ENCODE data around the gene PDZRN3. TPM values are rescaled to one million over a fixed set of nuclear protein-coding genes. Genes with fewer than 3 reads are reported as not detected.

The PDZRN3 gene
- total RNA-seq, 2 experiments from 2014 or later = not detected

- no peak for ATAC-seq
These were observed 206.1 kb downstream of the PDZRN3 start for GRCh38 chr3:73418681-73419080.

DNA sequence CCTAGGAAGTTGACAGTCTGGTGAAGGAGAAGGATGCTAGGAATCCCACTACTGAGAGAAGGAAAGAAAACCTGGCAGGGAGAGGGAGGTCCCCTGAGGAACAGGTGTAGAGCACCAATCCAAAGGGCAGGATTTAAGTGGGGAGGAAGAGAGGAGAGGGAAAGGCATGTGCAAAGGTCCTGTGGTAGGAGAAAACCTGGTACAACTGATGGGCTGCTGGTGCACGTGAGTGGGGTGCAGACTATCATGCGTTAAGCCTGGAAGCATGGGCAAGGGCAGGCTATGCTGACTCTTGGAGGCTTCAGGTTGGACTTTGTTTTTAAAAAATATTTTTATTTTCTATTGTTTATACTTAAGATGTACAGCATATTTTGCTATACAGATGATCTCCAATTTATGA, 209.6 kb downstream of the PDZRN3 start:
- Mint-ChIP-seq H3K9me3 (ENCODE audit: low read depth) (no peaks in the 10 kb centered on the region), H3K27ac (no peak overlapping the region), H3K4me3 (no peak overlapping the region), H3K36me3 (ENCODE audit: low read depth) (no peaks in the 10 kb centered on the region), H3K27me3 (peaks cover 8% of the 10 kb centered on the region), H3K4me1 (no peaks in the 10 kb centered on the region)
- ChIA-PET POLR2A (no interaction called here), CTCF (no interaction called here)
- intact Hi-C loops (cut with DNase I, micrococcal nuclease) = no loop called here
- no peak for ATAC-seq
- no peak for DNase-seq

More at GRCh38 chr3:73418681-73419080, 206.1 kb downstream of the PDZRN3 start:
- no peak overlapping the region for H3K4me3 Mint-ChIP-seq
- ChIA-PET POLR2A (no interaction called here), CTCF (no interaction called here)
- intact Hi-C loops (cut with DNase I, micrococcal nuclease) = no loop called here
- H3K9me3 Mint-ChIP-seq (ENCODE audit: low read depth) = peaks cover 7% of the 10 kb centered on the region
- no peak overlapping the region for H3K27ac Mint-ChIP-seq
- H3K27me3 Mint-ChIP-seq = peaks cover 10% of the 10 kb centered on the region
- DNase-seq = no peak
- H3K36me3 Mint-ChIP-seq (ENCODE audit: low read depth) = no peaks in the 10 kb centered on the region
- no peaks in the 10 kb centered on the region for H3K4me1 Mint-ChIP-seq

DNA sequence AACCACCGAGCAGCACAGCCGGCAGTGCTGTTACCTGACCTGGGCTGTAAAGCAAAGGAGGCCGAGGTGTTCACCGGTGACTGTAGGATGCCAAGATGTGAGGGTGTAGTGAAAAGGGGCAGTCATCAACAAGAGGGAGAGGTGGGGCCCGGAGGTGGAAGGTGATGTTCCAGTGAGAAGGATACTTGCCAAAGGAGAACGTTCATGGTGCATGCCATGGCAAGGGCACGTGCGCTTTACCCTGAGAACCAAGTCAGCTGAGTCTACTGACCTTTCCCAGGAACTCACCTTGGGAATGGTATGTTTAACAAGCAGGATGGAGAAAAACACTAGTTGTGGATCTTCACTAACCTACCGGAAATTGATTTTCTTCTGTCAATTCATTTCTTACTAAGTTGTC, 211.1 kb downstream of the PDZRN3 start:
- Mint-ChIP-seq H3K27me3 (peaks cover 8% of the 10 kb centered on the region), H3K9me3 (ENCODE audit: low read depth) (no peaks in the 10 kb centered on the region), H3K4me3 (no peak overlapping the region), H3K36me3 (ENCODE audit: low read depth) (no peaks in the 10 kb centered on the region), H3K4me1 (no peaks in the 10 kb centered on the region), H3K27ac (no peak overlapping the region)
- ChIA-PET CTCF (interaction anchor here (0.7 kb wide), 1 partner anchor 313 kb away, joined by 3 read pairs; no protein-coding TSS in a partner anchor), POLR2A (no interaction called here)
- DNase-seq = no peak
- intact Hi-C loops (cut with DNase I, micrococcal nuclease) = no loop called here
- ATAC-seq = no peak

DNA sequence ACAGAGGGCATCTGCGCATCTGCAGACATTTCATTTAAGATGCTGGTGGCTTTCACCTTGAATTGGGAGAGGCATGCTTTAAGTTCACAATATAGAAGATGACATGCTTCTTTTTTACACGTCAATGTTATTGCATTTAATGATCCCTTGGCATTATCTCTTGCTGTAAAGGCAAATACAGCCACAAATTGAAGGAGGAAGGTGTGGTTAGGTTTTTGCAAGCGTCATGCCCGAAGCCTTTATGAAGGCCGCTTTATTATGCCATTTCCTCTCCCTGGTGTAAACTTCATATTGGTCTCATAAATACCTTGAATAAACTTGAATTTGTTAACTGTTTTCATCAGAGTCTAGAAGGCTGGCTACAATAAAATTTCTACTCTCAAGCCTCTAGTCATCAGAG, 212.7 kb downstream of the PDZRN3 start:
- CTCF ChIA-PET = interaction anchor here (0.6 kb wide), 1 partner anchor 14 kb away, joined by 3 read pairs; no protein-coding TSS in a partner anchor
- ATAC-seq (no peak), DNase-seq (no peak)
- intact Hi-C loops (cut with DNase I, micrococcal nuclease) = no loop called here
- no peaks in the 10 kb centered on the region for H3K9me3 Mint-ChIP-seq (ENCODE audit: low read depth)
- H3K27ac Mint-ChIP-seq = no peak overlapping the region
- no peaks in the 10 kb centered on the region for H3K36me3 Mint-ChIP-seq (ENCODE audit: low read depth)
- POLR2A ChIA-PET = no interaction called here
- no peak overlapping the region for H3K4me3 Mint-ChIP-seq
- H3K27me3 Mint-ChIP-seq = peaks cover 2% of the 10 kb centered on the region
- H3K4me1 Mint-ChIP-seq = no peaks in the 10 kb centered on the region

- no peak for DNase-seq
- Mint-ChIP-seq H3K9me3 (ENCODE audit: low read depth) (no peaks in the 10 kb centered on the region), H3K4me1 (no peaks in the 10 kb centered on the region), H3K27me3 (peaks cover 2% of the 10 kb centered on the region), H3K27ac (no peak overlapping the region), H3K4me3 (no peak overlapping the region), H3K36me3 (ENCODE audit: low read depth) (no peaks in the 10 kb centered on the region)
- ChIA-PET CTCF (no interaction called here), POLR2A (no interaction called here)
- ATAC-seq = no peak
- intact Hi-C loops (cut with DNase I, micrococcal nuclease) = no loop called here
These were observed 213.2 kb downstream of the PDZRN3 start for GRCh38 chr3:73411545-73411944.

DNA sequence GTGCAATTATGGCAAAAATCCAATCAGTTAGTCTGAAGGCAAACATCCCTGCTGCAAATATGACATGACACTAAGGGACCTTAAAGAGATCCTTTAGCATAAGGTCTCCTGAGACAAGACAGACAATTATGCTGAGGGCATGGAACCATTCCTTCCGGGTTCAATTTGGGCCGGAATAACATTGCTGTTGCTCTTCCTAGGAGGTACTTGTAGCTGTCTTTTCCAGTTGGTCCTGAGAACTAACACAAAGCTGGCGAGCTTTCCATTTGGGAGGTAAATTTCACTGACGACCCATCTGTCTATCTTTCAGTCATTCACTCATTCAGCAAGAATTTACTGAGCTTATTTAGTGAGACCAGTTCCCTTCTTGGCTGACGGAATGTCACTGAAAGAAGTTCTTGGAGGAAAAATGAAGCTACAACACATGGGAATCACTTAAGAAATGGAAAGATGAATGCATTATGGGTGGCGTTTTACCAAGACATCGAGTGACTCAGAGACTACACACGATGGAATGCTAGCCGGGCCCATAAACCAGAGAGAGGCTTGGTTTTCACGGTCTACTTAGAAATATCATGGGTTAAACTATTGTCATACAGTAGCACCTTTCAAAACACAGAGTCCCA, 215.5 kb downstream of the PDZRN3 start:
- intact Hi-C loops (cut with DNase I, micrococcal nuclease) = no loop called here

GRCh38 chr3:73408634-73409033, 216.1 kb downstream of the PDZRN3 start:
- Mint-ChIP-seq H3K4me1 (no peaks in the 10 kb centered on the region), H3K36me3 (ENCODE audit: low read depth) (no peaks in the 10 kb centered on the region), H3K27ac (no peak overlapping the region), H3K4me3 (no peak overlapping the region), H3K27me3 (peaks cover 2% of the 10 kb centered on the region), H3K9me3 (ENCODE audit: low read depth) (no peaks in the 10 kb centered on the region)
- CTCF ChIA-PET = interaction anchor here (0.6 kb wide), 1 partner anchor 224 kb away, joined by 3 read pairs; no protein-coding TSS in a partner anchor
- no peak for DNase-seq
- intact Hi-C loops (cut with DNase I, micrococcal nuclease) = no loop called here
- no peak for ATAC-seq
- POLR2A ChIA-PET = no interaction called here

More for the DNA sequence above, 215.5 kb downstream of the PDZRN3 start:
- no peaks in the 10 kb centered on the region for H3K4me1 Mint-ChIP-seq
- POLR2A ChIA-PET = no interaction called here
- no peaks in the 10 kb centered on the region for H3K36me3 Mint-ChIP-seq (ENCODE audit: low read depth)
- peaks cover 2% of the 10 kb centered on the region for H3K27me3 Mint-ChIP-seq
- H3K4me3 Mint-ChIP-seq = no peak overlapping the region
- H3K9me3 Mint-ChIP-seq (ENCODE audit: low read depth) = no peaks in the 10 kb centered on the region
- ATAC-seq = no peak
- H3K27ac Mint-ChIP-seq = no peak overlapping the region
- CTCF ChIA-PET = interaction anchor here (0.6 kb wide), 1 partner anchor 224 kb away, joined by 3 read pairs; no protein-coding TSS in a partner anchor
- no peak for DNase-seq

DNA sequence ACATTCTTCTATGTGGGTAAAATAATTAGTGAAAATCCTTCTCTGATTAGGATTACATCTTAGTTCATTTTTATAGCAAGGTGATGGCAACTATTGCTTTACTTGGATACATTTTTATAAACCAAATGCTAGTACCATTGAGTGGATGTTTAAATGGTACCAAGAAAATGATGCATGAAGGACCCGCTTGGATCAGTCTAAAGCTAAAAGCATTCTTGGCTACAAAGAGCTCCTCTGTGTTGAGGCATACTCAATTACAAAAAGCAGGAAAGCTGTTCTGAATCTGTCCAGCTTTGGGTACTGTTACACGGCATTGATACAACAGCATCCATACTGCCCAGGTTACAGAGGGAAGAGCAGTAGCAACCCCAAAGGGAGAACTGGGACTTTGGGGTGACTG, 217.2 kb downstream of the PDZRN3 start:
- Mint-ChIP-seq H3K4me1 (no peaks in the 10 kb centered on the region), H3K9me3 (ENCODE audit: low read depth) (no peaks in the 10 kb centered on the region), H3K27ac (no peak overlapping the region), H3K36me3 (ENCODE audit: low read depth) (no peaks in the 10 kb centered on the region), H3K4me3 (no peak overlapping the region), H3K27me3 (peaks cover 4% of the 10 kb centered on the region)
- intact Hi-C loops (cut with DNase I, micrococcal nuclease) = no loop called here
- DNase-seq (no peak), ATAC-seq (no peak)
- ChIA-PET POLR2A (no interaction called here), CTCF (no interaction called here)

- DNase-seq = no peak
- Mint-ChIP-seq H3K4me1 (no peaks in the 10 kb centered on the region), H3K27me3 (peaks cover 2% of the 10 kb centered on the region), H3K36me3 (ENCODE audit: low read depth) (no peaks in the 10 kb centered on the region), H3K9me3 (ENCODE audit: low read depth) (no peaks in the 10 kb centered on the region), H3K27ac (no peak overlapping the region), H3K4me3 (no peak overlapping the region)
- no peak for ATAC-seq
- POLR2A ChIA-PET = no interaction called here
- CTCF ChIA-PET = no interaction called here
- intact Hi-C loops (cut with DNase I, micrococcal nuclease) = no loop called here
These were observed 218.9 kb downstream of the PDZRN3 start for GRCh38 chr3:73405853-73406252.

DNA sequence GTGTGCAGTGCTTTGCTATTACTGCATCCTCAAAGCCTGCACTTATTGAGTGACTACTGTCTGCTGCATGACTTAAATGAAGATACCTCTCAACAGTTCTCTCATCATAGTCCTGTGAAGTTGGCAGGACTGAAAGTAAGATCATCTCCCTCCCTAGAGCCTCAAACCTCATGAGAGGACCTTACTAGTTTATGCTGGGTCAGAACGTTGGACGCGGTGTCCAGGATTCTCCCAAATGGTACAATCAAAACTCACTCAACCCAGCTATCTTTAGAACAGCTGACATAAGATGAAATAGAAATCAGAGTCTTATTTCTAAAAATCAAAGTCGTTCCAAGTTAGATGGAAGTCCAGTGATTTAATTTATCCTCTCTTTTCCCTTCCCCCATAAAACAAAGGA, 219.7 kb downstream of the PDZRN3 start:
- ATAC-seq (no peak), DNase-seq (no peak)
- Mint-ChIP-seq H3K4me3 (no peak overlapping the region), H3K27ac (no peak overlapping the region), H3K27me3 (peaks cover 2% of the 10 kb centered on the region), H3K36me3 (ENCODE audit: low read depth) (no peaks in the 10 kb centered on the region), H3K9me3 (ENCODE audit: low read depth) (no peaks in the 10 kb centered on the region), H3K4me1 (no peaks in the 10 kb centered on the region)
- CTCF ChIA-PET = no interaction called here
- intact Hi-C loops (cut with DNase I, micrococcal nuclease) = no loop called here
- POLR2A ChIA-PET = no interaction called here

GRCh38 chr3:73404435-73404834, 220.3 kb downstream of the PDZRN3 start:
- H3K27me3 Mint-ChIP-seq = peaks cover 2% of the 10 kb centered on the region
- H3K9me3 Mint-ChIP-seq (ENCODE audit: low read depth) = no peaks in the 10 kb centered on the region
- intact Hi-C loops (cut with DNase I, micrococcal nuclease) = no loop called here
- CTCF ChIA-PET = no interaction called here
- POLR2A ChIA-PET = no interaction called here
- no peak overlapping the region for H3K27ac Mint-ChIP-seq
- ATAC-seq = no peak
- no peak for DNase-seq
- H3K4me1 Mint-ChIP-seq = no peaks in the 10 kb centered on the region
- H3K36me3 Mint-ChIP-seq (ENCODE audit: low read depth) = no peaks in the 10 kb centered on the region
- no peak overlapping the region for H3K4me3 Mint-ChIP-seq

- no peaks in the 10 kb centered on the region for H3K36me3 Mint-ChIP-seq (ENCODE audit: low read depth)
- no peaks in the 10 kb centered on the region for H3K4me1 Mint-ChIP-seq
- no peaks in the 10 kb centered on the region for H3K9me3 Mint-ChIP-seq (ENCODE audit: low read depth)
- POLR2A ChIA-PET = no interaction called here
- no peak for ATAC-seq
- intact Hi-C loops (cut with DNase I, micrococcal nuclease) = no loop called here
- no peak overlapping the region for H3K4me3 Mint-ChIP-seq
- no peak overlapping the region for H3K27ac Mint-ChIP-seq
- H3K27me3 Mint-ChIP-seq = peaks cover 2% of the 10 kb centered on the region
- CTCF ChIA-PET = no interaction called here
- DNase-seq = no peak
These were observed 221.3 kb downstream of the PDZRN3 start for GRCh38 chr3:73403444-73403843.

All from activated CD4-positive, alpha-beta T cell treated with anti-CD3 and anti-CD28 coated beads for 36 hours (primary cell).